NCI-H2171 treated with DMSO at 0.1 percent for 48 hours (cell line): ENCODE results near the gene SMIM27.
A peak's percentile ranks its signal among the peaks of the same experiment; 100 is the strongest.

Experiments
- DNase-seq: peaks from one replicate; lab custom pipeline; 2025; lab: John Stamatoyannopoulos, UW

SMIM27 gene

DNA sequence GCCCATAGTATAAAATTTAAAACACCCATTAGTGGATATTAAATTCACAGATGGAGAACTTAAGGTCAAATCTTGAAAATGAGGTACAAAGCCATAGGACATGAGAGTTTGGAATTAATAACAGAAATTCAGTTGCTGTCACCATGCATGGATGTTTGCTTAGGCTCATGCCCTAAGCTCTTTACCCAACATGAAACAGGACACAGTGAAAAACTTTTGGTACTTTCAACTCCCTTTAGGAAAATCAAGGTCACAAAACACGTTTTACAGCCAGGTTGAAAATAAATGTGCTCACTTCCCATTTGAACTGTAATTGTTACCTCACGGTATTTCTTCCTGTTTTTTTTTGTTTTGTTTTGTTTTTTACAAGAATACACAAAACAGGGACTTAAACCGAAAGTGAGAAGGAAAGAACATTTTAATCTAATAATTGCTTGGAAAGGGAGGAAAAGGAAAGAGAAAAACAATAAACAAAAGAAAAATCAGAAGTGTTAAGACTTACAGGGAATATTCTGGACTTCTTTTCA, 6.3 kb downstream of the SMIM27 start:
- no peak for DNase-seq

DNA sequence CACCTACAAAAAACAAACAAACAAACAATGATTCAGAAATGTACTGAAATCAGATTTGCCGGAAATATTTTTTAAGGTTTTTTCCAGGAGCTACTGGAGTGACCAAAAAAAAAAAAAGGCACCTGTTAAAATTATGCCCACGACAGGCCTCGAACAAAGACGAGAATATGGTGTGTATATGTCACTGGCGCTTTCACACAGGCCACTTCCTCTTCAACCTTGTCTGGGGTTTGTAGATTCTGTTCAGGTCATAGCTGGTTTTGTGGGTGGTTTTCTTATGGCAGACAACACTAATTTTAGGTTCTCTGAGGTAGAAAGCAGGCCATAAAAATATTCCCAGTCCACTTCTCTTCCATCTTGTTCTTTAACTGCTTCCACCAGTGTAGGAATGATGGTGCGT, 13.8 kb downstream of the SMIM27 start:
- DNase-seq = no peak

DNA sequence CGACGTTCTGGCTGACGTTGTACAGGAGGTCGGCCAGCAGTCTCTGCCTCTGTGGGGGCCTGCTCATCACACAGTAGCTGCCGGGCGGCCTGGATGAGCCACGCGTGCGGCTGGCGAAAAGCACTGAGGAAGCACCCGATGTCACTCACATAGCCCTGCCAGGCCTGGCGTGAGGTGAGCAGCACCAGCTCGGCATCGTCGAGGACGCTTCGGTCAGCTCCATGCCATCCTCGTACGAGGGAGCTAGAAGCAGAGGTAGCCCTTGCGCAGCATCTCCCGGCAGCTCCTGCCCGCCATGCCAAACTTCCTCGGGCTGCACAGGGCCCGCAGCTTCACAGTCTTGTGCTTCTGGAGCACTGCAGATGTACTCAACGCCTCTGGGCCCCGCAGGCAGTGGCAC, 14.6 kb downstream of the SMIM27 start:
- DNase-seq = no peak

DNA sequence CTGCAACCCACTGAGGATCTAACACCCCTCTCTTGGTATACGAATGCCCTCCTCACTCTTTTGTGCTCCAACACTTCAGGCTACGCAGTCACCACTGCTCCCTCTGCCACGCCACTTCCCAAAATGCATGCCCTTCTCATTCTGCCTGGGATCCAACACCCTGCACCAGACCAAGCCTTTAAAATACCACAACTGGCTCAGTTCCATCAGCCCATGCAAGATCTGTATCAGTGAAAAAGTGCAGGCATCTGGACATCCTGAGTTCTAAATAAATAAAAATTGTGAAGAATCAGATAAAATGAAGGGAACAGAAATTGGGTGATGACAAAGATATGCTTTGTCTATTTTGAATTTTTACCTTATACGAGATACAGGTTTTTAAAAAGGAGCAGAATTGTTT, 18.1 kb downstream of the SMIM27 start:
- no peak for DNase-seq

DNA sequence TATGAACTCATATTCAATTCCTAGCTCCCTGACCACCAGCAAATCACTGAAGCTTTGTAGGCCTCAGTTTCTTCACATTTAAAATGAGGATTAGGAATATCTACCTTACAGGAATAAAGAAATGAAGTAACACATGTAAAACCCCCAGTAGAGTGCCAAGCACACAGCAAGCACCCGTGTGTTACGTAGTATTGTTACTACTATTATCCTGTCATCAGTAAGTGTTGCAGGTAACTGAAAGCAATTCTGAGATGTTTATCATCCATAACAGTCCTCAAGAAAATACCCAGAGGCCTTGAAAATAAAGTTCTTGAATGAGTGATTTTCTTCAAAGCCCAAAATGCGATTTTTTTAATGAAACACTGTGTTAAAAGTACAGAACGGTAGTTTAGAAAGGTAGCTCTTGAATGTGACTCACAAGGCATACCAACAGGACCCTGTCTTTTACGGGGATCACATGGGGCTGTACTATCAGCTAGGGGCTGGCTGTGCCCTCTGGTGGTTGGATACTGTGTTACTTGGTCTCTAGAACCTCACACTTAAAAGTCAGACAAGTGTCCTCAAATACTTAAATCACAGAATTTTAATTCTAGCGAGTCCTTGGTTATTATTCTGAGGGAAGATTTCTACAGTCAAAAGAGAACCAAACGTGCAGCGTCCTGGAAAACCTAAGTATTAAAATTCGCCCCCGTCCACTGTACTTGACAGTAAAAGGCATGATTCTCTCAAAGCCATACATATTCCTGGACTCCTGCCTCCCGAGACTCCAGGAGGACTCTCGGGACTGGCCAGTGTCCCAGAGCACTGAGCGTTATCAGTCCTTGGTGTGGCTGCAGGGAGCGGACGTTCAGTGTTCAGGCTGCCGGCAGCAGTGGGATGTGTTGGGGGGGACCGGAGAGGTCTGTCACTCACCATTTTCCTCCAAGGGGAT, 20.1 kb downstream of the SMIM27 start:
- peak; percentile 47 for DNase-seq

DNA sequence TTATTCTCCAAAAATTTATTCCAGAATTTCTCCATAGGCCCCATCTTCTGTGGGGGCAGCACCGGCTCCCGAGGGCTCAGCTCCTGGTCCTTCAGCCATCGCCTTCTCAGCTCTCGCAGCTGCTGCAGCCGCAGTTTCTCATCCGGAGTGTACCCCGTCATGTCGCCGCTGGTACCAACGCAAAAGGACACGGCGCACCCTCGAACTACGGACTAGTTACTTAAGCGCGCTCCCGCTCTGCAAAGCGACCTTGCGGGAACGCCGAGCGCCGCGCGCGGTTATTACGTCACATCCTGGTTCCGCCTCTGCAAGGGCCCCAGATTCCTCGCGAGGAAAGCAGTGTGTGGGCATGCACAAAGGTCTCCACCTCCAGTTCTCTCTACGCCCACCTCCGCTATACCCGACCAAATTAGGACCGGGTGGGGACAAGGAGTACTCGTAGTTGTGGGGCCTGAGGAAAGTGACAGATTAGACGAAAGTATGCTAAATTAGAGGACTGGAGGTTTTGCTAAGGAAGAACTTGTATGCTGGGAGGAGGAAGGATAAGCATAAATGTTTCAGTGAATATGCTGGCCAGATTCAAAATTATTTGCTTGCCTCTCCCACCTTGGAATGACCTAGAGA, 20.9 kb downstream of the SMIM27 start, which contains the start of gene NDUFB6:
NDUFB6 (minus strand) TSS at position 260 of the 624 bp plus-strand sequence; CDS start at position 161, 99 bp downstream.
- DNase-seq = peak; percentile 87

DNA sequence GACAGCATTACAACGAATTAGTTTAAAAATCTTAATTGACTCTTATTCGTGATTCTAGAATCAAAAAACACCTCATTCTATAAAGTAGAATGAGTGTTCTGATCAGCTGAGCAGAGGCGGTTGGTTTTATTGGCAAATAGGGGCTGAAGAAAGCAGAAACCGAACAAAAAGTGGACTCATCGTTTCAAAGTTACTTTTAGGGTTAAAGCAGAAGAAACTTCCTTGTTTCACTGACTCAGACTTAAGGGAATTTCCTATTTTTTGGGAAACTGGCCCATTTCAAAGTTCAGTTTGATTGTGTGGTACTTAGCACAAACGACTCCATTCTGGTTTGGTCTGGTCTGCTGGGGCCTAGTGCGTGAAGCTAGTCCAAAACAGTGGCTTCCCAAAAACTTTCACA, 21.7 kb downstream of the SMIM27 start:
- DNase-seq = no peak

DNA sequence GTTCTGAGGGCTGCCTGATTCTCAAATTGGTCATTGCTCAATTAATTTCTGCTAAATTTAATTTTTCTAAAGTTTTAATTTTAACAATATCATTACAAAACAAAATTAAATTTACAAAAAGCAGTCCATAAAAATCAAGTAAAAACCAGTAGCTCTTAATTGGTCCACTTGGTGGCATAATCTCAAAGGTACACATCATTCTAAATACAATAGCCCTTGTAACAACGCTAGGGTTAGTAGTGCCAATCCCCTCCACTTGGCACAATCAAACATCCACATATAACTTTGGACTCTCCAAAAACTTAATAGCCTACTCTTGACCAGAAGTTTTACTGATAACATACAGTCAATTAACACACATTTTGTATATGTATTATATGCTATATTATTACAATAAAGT, 22.7 kb downstream of the SMIM27 start:
- no peak for DNase-seq

DNA sequence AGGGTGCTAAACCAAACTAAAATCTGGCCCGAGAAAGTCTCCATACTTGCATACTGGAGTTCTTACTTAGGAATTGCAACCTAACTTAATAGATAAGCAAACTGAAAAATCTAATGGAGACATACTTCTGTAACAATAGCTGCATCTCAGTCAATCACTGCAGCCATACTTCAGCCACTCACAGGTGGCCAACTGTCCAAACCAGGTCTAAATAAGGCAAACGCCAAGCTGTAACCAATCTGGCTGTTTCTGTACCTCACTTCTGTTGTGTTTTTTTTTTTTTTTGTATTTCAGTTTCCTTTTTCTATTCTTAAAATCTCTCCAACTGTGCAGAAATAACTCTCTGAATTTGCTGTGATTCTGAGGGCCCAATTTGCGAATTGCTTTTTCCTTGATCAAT, 25.2 kb downstream of the SMIM27 start:
- no peak for DNase-seq

DNA sequence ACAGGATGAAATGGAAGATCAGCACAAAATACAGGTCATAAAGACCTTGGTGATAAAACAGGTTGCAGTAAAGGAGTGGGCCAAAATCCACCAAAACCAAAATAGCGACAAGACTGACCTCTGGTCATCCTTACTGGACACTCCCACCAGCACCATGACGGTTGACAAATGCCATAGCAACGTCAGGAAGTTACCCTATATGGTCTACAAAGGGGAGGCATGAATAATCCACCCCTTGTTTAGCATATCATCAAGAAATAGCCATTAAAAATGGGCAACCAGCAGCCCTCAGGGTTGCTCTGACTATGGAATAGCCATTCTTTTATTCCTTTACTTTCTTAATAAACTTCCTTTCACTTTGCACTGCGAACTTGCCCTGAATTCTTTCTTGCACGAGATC, 26.8 kb downstream of the SMIM27 start:
- no peak for DNase-seq

DNA sequence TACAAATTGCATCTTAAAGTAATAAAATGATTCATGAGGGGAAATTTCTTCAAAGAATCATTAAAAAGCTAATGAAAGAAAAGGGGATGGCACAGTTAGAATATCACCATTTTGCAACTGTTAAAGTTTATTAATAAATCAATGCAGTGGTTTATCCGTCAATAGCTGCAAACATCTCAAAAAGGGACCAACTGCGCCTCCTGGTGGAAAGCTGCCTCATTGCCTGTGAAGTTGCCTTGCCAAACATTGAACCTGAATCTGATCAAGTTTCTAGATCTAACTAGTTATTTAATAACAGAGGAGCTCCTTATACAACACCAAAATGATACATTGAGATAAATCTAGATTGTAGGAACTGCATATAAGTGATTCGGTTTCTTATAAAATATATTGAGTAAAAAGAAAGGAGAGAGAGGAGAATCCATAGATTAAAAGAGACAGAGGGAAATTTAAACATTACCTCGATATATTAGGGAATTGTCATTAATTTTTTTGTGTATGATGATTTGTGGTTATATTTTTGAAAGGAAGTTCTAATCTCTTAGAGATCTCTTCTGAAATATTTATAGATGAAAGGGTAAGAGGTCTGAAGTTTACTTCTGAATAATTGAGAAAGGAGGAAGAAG, 27.7 kb downstream of the SMIM27 start:
- peak; percentile 15 for DNase-seq

DNA sequence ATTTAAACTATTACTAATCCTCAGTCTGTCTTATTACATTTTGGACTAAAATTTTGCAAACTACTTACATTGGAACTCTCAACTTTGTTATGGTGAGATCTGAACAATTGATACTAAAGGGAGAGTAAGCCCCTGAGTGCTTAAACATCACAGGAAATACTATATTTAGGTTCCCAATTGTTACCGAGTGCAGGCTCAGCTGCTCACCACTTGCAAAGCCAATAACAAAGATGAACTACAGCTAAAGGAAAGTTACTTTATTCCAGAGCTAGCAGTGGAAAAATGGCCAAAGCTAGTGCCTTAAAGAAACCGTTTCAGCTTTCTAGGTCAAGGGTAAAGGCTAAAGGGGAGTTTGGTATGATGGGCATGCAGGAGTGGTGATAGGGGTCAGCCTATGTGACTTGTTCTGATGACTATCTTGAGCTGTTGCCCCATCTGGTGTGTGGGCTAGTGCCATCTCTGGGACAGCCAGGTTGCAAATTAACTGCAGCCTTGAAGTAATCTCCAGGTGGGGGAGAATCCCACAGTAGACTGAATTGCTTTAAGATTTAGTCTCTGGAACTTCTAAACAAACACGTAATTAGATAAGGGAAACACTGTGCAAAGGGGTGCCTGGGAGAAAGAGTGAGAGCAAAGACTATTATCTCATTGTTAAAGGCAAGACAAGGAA, 28.6 kb downstream of the SMIM27 start:
- no peak for DNase-seq

DNA sequence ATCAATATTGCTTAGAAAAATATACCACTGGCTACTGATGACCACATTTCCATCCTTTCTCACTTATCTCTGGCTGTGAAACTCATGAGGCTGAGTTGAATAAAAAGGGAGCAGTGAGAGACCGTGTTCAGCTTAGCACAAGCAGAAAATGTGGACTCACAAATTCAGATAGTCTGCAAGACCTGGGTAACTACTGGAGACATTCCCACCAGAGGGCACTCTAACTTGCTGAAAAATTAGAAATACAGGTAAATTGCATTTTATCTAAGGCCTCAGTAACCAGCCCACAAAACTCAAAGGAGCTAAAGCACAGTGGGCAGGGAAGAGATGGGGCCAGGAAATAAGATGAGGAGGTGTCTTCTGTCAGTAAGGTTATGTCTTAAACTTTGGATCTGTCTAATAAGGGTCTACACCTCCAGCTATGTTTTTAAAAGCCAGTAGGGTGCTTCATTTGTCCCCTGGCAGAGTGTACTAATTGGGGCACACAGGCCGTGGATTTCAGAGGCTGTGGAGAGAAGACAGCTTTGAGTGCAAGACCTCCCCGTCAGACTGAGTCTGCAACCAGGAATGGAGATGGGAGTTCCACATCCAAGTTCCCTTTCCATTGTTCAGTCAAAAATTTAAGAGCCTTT, 29.5 kb downstream of the SMIM27 start:
- peak; percentile 42 for DNase-seq

DNA sequence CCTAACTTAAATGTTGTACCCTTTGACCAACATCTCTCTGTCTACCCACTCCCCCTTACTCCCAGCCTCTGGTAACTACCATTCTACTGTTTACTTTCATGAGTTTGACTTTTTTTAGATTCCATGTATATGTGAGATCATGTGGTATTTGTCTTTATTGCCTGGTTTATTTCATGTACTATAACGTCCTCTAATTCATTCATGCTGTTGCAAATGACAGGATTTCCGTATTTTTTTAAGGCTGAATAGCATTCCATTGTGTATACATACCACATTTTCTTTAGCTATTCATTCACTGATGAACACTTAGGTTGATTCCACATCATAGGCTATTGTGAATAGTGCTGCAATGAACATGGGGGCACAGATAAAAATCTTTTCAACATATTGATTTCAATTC, 32.7 kb downstream of the SMIM27 start:
- no peak for DNase-seq

DNA sequence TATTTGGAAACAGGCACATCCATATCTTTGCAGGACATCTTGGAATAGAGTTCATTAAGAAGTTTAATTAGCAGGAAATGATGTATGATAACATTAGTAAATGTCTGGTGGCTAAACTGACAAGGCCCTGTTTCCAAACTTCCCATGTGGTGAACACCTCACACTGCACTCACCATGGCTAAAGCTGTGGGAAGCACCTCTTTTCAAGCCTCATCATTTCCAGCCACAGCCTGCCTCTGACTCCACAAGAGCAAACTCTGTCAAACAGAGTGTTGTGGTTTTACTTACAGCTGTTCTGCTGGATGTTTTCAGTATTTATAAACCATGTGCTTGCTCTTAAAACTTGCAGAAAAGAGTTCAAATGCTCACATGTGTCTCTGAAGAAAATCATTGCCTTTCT, 35.8 kb downstream of the SMIM27 start:
- DNase-seq = no peak

DNA sequence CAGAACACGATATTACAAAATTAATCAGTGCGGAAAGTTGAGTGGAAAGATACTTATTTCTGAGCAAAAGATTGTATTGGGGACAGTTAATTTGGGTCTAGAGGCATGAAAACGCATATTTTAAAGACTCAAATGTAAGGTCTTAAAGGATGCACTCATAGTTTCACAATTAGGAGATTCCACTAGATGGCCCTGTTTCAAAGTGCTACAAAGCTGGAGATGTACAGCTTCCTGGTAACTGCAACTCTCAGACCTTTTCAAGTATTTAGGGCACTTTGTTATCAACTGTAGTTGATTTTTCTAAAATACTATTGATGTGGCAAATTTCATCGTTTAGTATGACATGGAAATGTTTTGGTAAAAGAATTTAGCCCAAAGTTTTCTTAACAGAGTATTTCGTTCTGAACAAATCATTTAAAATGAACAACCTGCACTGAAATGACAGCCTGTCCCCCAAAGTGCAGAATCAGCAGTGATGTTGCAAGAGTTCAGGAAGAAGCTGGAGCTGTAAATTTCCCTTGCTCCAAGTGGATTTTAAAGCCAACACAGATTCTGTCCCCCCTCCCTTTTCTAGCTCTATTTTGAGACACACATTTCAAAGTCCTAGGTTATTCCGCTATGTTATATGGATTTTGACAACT, 37.1 kb downstream of the SMIM27 start:
- peak; percentile 11 for DNase-seq

DNA sequence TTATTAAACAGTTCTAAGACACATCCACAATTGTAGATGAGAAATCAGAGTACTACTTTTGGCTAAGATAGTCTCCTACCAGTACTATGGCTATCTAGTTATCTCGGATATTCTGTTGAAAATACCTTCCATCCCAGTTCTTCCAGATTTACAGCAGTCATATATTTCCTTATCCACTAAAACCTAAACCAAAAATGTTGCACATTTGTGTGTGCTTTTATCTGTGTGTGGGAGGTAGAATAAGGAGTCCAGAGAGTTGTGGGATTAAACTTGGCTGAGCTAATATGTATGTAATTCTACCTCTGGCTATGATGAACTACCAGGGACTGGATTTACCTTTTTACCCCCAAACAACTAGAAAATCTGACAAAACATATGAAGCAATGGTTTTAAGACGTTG, 38.3 kb downstream of the SMIM27 start:
- no peak for DNase-seq

DNA sequence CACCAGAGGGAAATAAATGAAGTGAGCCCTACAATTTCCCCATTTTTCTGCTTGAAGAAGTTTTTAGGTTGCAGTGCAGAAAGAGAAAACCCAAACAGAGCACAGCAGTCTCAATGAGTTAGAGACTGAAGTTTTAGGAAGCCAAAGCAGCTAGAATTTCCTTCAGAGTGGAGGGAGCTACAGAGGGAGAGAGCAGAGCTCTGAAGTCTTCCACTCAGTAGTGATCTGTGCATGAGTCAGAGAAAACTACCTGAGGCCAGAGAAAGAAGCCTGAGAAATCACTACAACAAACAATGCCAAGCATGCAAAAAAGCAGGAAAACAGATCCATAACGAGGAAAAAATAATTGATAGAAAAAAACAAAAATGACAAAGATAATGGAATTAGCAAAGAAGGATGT, 38.8 kb downstream of the SMIM27 start:
- DNase-seq = no peak

DNA sequence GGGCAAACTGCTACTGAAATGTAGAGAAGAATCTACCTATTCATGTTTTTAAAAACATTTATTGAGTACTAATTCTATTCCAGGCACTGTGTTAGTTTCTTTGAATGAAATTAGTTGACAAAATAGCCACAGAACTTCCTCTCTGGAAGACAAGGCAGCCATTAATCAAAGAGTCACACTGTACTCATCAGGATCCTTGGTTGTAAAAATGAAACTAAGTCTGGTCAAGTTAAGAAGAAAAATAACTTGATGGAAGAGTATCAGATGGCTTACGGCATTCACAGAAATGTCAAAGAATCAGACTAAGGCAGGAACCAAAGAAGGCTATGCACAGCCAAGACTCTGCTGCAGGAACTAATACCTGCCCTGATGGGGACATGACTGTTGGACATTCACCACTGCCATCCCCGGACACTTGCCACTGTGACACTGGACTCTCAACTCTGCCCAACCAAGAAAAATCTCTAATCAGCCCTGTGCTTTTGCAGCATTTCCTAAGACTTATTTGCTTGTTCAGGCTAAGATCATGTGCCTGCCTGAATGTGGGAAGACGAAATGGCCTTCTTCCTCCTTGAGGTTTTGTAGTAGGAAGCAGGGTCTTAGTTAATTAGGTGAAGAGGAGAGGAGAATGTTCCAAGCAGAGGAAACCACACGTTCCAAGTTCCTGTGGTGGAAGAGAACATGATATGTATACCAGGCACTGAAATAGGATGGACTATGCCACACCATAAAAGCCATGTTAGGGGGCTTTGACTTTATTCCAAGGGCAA, 44.2 kb downstream of the SMIM27 start:
- no peak for DNase-seq

DNA sequence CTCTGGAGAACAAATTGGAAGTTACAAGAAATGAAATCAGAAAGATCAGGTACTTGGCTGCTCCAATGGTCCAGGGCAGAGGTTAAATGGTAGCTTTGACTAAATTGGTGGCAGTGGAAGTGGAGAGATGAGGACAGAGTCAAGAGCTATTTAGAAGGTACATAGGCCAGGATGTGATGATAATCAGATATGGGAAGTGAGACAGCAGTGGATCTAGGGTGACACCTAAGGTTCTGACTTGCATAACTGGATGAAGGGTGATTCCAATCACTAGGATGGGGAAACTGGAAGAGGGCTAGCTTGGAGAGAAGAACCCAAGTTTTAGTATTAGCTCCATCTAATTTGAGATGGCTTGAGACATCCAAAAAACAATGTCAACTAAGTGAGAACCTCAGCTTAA, 44.8 kb downstream of the SMIM27 start:
- no peak for DNase-seq
